Natural killer cell treated with Interleukin-12 subunit alpha and Interleukin-12 subunit beta and Interleukin-15 and Interleukin-18, amount 100 ng/mL, for 72 hours (primary cell): ENCODE results near the gene MAP3K4. TPM values are rescaled to one million over a fixed set of nuclear protein-coding genes. Genes with fewer than 3 reads are reported as not detected.
"Not testable (repeated sequence)": the region's sequence is repeated elsewhere in the genome, so short reads cannot be mapped to it uniquely, and the experiment has no call there.

Source experiments
- ATAC-seq, 2 donors: fragments of 150-1000 bp; cut with Tn5 transposase in 1 of 2; sonication (Bioruptor Pico), chemical (Tn5 transposase) in 1 of 2; 2 replicates each; pipeline ENCODE4 v1.10.0; 2021
- DNase-seq: peaks from one replicate; pipeline ENCODE4 v3.0.0; 2022; ENCODE audit warnings: low spot score
- H3K27ac Mint-ChIP-seq, 2 donors: 1 replicate in 1 of 2; 2 replicates in 1 of 2; pipeline ENCODE4 v1.8.0; 2022; ENCODE audit warnings: mixed read lengths in 2 of 2, mild to moderate bottlenecking in 1 of 2, moderate library complexity in 1 of 2
- H3K27me3 Mint-ChIP-seq, 2 donors: 1 replicate in 1 of 2; 2 replicates in 1 of 2; pipeline ENCODE4 v1.8.0; 2022; ENCODE audit warnings: mixed read lengths in 2 of 2
- H3K36me3 Mint-ChIP-seq: one replicate; pipeline ENCODE4 v1.8.0; 2022; ENCODE audit warnings: mixed read lengths
- H3K4me1 Mint-ChIP-seq, 2 donors: 1 replicate in 1 of 2; 2 replicates in 1 of 2; pipeline ENCODE4 v1.8.0; 2022; ENCODE audit warnings: low read depth in 2 of 2, mixed read lengths in 2 of 2, mild to moderate bottlenecking in 1 of 2
- H3K4me3 Mint-ChIP-seq: one replicate; pipeline ENCODE4 v1.8.0; 2022; ENCODE audit warnings: mixed read lengths
- H3K9me3 Mint-ChIP-seq: 2 replicates; pipeline ENCODE4 v1.8.0; 2022; ENCODE audit warnings: mixed read lengths
- total RNA-seq, 2 donors: library from RNA; stranded (reverse); gene quantifications; one replicate each; pipeline ENCODE4 v1.2.3, GENCODE V29; 2022

MAP3K4 gene
- total RNA-seq, 2 donors from 2014 or later: 39.4 to 67.6 TPM

DNA sequence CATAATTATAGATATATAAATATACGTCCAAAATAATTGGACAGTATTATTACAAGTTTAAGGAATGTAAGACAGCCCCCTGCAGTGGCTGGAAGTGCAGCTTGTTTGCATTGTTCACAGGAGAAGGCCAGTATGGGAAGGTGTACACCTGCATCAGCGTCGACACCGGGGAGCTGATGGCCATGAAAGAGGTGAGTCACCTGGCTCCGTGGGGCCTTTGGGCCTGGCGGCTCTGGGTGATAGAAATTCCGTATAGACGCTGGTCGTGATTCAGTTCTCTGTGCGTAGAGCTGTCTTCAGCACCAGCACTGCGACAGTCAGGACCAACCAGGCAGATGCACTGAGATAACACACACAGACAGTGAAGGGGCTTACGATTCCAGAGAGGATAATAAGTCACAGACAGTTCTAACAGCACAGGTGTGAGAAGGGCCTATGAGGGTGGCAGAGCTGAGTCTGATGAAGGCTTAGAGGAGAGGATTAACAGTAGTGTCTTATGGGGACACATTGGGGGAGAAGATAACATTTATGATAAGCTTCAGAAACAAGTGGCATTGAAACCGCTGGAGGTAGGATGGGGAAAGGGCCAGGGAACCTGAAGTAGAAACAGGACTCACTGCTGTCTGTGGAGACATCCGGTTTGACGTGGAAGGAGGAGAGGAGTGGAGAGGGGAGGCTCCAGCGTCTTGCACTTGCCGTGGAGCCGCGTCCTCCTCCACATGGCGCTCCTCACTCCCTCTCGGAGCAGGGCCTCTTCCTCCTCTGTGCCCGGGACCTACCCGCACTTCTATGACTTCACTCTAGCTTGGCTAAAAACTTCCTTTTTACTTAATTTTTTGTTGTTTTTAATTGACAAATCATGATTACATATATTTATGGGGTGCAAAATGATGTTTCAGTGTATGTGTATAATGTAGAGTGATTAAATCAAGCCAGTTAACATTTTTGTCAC lies 116.5 kb downstream of the MAP3K4 start:
- Mint-ChIP-seq H3K9me3 (no peaks in the 10 kb centered on the region), H3K4me3 (no peak overlapping the region), H3K36me3 (peaks cover 23% of the 10 kb centered on the region), H3K4me1 (no peaks in the 10 kb centered on the region), H3K27me3 (no peaks in the 10 kb centered on the region), H3K27ac (no peak overlapping the region)
- ATAC-seq (no peak), DNase-seq (no peak)

DNA sequence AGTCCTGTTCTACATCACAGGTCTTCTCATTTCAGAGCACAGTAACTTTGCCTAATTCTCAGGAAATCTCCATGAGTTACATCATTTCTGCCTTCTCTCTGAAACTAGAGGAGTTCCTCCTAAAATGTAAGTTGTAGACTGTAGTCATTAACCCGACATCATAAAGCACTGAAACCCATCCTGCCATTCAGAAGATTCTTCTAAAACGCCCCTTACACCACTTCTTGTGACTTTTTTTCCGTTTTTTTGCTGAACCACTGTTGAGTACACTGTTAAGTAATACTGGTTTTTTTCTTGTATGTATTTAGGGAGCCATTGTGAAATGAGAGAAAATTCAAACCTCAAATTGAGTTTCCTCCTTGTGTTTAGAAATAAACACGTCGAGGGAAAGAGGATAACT lies 117.3 kb downstream of the MAP3K4 start:
- Mint-ChIP-seq H3K9me3 (no peaks in the 10 kb centered on the region), H3K27me3 (no peaks in the 10 kb centered on the region), H3K27ac (no peak overlapping the region), H3K36me3 (peaks cover 22% of the 10 kb centered on the region), H3K4me1 (no peaks in the 10 kb centered on the region), H3K4me3 (no peak overlapping the region)
- ATAC-seq: no peak
- no peak for DNase-seq

DNA sequence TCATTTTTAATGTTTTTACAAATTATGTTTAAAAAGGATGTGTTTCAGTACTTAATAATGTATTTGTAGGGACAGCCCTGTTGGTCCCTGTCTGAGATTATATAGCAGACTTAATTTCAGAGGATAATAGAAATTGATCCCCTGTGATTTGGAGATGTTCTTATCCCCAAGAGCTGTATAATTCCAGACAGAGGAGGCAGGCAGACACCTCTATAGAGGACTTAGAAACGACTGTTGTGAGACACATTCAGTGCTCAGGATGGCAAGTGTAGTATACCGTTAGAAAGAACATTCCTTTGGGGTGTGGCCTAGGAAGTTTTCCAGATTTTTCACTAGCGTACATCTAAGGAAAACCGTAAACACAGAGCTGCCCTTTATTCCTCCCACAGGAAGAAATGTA lies 117.8 kb downstream of the MAP3K4 start:
- Mint-ChIP-seq H3K4me1 (no peaks in the 10 kb centered on the region), H3K27ac (no peak overlapping the region), H3K9me3 (no peaks in the 10 kb centered on the region), H3K36me3 (peaks cover 22% of the 10 kb centered on the region), H3K27me3 (no peaks in the 10 kb centered on the region), H3K4me3 (no peak overlapping the region)
- no peak for ATAC-seq
- no peak for DNase-seq

DNA sequence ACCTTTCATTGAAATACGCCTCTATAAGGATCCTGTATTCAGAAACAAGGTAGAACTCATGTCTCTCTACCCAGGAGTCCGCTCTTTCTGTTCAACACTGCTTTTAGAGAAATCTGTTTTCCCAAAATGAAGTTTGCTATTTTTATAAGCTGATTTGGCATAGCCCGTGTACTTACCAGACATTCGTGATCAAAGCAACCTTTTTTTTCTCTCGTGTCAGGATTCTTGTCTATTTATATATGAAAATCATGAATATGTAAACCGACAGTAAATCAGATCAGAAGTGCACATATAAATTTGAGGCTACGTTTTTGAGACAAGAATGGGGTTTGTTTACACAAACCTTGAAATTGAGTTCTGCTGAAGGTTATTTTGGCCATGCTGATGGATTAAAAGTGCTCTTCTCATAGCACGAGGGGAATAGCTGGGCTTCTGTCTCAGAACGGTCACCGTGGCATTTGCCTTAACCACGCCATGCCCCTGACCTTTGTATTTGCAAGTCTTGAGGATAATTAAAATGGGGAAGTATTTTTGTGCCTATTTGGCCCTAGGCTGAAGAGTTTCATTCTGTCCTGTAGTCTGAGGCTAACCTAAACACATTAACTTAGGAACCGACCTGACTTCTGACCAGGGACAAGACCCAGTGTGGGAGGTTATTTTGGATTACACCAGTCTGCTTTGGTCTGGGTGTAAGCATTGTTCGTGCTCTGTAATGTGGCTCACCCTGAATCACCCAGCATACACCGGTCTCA lies 118.6 kb downstream of the MAP3K4 start:
- Mint-ChIP-seq H3K4me3 (no peak overlapping the region), H3K36me3 (peaks cover 23% of the 10 kb centered on the region), H3K9me3 (no peaks in the 10 kb centered on the region), H3K27me3 (no peaks in the 10 kb centered on the region), H3K27ac (no peak overlapping the region), H3K4me1 (peaks cover 0 to 1% of the 10 kb centered on the region in 2 donors)
- DNase-seq (no peak), ATAC-seq (no peak)

DNA sequence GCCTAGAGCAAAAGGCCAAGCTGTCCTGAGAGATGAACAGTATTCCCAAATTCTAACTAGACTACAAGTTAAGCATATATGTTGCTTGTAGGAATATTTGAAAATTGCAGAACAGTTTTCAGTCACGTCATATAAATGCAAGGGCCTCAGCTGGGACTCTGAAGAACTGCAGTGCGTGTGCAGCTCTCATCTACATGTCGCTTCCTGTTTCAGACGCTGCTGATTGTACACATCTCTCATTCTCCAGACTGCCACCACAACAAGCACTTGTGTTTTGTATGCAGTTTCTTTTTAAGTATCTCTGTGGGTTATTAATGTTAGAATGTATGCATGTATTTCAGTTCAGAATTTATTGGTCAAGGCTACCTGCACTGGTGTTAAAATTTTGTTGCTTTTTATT lies 119.7 kb downstream of the MAP3K4 start:
- H3K36me3 Mint-ChIP-seq: peaks cover 22% of the 10 kb centered on the region
- no peak for DNase-seq

DNA sequence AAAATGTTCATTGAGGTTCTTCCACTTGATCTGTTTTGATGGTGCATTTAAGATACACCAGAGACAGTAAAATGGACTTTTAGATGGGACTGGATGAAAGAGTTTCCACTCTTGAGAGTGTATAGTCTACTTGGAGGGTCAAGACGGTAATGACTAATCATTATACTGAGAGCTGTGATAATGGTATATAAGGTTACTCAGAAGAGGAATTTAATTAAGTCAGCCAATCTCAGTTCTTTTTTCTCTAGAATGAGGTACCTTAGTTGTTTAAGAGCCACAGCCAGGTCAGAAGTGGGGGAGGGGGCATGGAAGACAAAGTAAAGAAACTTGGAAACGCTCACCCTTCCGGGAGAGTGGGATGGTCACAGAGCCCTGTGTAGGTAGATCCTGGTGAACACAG lies 123.9 kb downstream of the MAP3K4 start:
- Mint-ChIP-seq H3K9me3 (peaks cover 4% of the 10 kb centered on the region), H3K4me3 (no peak overlapping the region), H3K4me1 (peaks cover 0 to 7% of the 10 kb centered on the region in 2 donors), H3K36me3 (peaks cover 31% of the 10 kb centered on the region), H3K27ac (peak overlapping the region; percentile 19 to 53), H3K27me3 (no peaks in the 10 kb centered on the region)
- ATAC-seq: no peak
- no peak for DNase-seq

More for the DNA sequence above, 119.7 kb downstream of the MAP3K4 start:
- ATAC-seq: no peak
- Mint-ChIP-seq H3K4me1 (peaks cover 0 to 7% of the 10 kb centered on the region in 2 donors), H3K27ac (no peak overlapping the region), H3K9me3 (no peaks in the 10 kb centered on the region), H3K27me3 (no peaks in the 10 kb centered on the region), H3K4me3 (no peak overlapping the region)

DNA sequence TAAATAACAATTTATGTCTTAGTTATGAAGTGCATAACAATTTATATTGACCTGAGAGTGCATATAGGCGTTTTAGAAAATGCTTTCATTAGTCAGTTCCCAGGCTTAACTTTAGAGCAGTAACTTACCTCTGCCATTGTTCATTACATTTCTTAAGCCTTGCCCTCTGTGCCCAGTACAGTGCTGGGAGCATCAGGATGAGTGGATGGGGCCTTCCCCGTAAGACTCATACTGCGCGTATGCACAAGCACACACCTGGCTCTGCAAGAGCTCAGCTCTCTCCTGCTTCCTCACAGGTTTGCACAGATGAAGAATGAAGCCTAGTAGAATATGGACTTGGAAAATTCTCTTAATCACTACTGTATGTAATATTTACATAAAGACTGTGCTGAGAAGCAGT lies 125.0 kb downstream of the MAP3K4 start:
- no peak for DNase-seq
- Mint-ChIP-seq H3K4me1 (peaks cover 0 to 7% of the 10 kb centered on the region in 2 donors), H3K4me3 (no peak overlapping the region), H3K27me3 (no peaks in the 10 kb centered on the region), H3K27ac (no peak overlapping the region), H3K36me3 (peaks cover 37% of the 10 kb centered on the region), H3K9me3 (peaks cover 8% of the 10 kb centered on the region)
- no peak for ATAC-seq

DNA sequence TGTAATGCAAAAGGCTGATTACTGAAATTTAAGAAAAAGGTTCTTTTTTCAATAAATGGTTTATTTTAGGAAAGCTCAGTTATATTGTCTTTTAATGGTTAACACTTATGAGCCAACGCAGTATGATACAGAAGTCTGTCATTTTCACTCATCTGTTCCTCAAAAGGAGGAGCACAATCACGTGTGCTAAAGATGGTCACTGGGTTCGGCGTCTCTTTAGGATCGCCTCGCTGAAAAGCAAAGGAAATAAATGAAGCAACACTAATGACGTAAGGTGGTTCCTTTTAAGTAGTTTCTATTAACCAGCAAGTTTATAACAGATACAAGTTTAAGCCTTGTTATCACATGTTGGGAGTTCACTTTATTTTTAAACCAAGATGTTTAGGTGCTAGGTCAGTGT lies 125.7 kb downstream of the MAP3K4 start:
- Mint-ChIP-seq H3K27ac (no peak overlapping the region), H3K4me1 (peaks cover 0 to 7% of the 10 kb centered on the region in 2 donors), H3K4me3 (no peak overlapping the region), H3K9me3 (peaks cover 8% of the 10 kb centered on the region), H3K27me3 (no peaks in the 10 kb centered on the region), H3K36me3 (peaks cover 44% of the 10 kb centered on the region)
- DNase-seq: no peak
- no peak for ATAC-seq

DNA sequence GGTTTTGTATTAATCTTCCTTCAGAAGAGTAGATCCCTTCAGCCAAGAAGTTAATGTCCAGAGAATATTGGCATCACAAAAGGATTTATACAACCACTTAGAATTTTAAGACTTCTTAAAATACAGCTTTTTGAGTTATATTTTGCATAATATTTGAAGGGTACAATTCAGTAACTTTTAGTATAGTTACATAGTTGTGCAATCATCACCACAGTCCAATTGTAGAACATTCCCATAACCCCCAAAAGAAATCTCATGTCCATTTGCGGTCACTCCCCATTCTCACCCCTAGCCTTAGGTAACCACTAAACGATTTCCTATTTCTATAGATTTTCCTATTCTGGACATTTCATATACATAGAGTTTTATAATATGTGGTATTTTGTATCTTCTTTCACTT lies 126.4 kb downstream of the MAP3K4 start:
- DNase-seq: no peak
- peaks cover 8% of the 10 kb centered on the region for H3K9me3 Mint-ChIP-seq
- peaks cover 0 to 7% of the 10 kb centered on the region in 2 donors for H3K4me1 Mint-ChIP-seq
- no peaks in the 10 kb centered on the region for H3K27me3 Mint-ChIP-seq
- H3K36me3 Mint-ChIP-seq: peaks cover 45% of the 10 kb centered on the region
- no peak for ATAC-seq
- H3K4me3 Mint-ChIP-seq: no peak overlapping the region
- no peak overlapping the region for H3K27ac Mint-ChIP-seq

DNA sequence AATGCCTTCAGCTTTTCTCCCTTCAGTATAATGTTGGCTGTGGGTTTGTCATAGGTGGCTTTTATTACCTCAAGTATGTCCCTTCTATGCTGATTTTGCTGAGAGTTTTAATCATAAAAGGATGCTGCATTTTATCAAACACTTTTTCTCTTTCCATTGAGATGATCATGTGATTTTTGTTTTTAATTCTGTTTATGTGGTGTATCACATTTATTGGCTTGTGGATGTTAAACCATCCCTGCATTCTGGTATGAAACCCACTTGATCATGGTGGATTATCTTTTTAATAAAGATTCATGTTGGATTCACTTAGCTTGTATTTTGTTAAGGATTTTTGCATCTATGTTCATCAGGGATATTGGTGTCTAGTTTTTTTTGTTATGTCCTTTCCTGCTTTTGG lies 131.8 kb downstream of the MAP3K4 start:
- DNase-seq, H3K4me1 Mint-ChIP-seq, H3K27ac Mint-ChIP-seq, H3K4me3 Mint-ChIP-seq, ATAC-seq, H3K27me3 Mint-ChIP-seq: not testable (repeated sequence)
- peaks cover 66% of the 10 kb centered on the region for H3K36me3 Mint-ChIP-seq
- peaks cover 17% of the 10 kb centered on the region for H3K9me3 Mint-ChIP-seq

DNA sequence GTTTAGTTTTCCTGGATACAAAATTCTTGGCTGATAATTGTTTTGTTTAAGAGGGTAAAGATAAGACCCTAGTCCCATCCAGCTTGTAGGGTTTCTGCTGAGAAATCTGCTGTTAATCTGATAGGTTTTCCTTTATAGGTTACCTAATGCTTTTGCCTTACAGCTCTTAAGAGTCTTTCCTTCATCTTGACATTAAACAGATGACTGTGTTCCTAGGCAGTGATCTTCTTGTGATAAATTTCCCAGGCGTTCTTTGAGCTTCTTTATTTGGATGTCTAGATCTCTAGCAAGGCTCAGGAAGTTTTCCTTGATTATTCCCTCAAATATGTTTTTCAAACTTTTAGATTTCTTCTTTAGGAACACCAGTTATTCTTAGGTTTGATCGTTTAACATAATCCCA lies 134.0 kb downstream of the MAP3K4 start:
- Mint-ChIP-seq H3K27me3 (no peaks in the 10 kb centered on the region), H3K9me3 (peaks cover 12% of the 10 kb centered on the region), H3K27ac (no peak overlapping the region), H3K36me3 (peaks cover 58% of the 10 kb centered on the region), H3K4me3 (no peak overlapping the region), H3K4me1 (peaks cover 9 to 13% of the 10 kb centered on the region in 2 donors)
- ATAC-seq (no peak), DNase-seq (no peak)

DNA sequence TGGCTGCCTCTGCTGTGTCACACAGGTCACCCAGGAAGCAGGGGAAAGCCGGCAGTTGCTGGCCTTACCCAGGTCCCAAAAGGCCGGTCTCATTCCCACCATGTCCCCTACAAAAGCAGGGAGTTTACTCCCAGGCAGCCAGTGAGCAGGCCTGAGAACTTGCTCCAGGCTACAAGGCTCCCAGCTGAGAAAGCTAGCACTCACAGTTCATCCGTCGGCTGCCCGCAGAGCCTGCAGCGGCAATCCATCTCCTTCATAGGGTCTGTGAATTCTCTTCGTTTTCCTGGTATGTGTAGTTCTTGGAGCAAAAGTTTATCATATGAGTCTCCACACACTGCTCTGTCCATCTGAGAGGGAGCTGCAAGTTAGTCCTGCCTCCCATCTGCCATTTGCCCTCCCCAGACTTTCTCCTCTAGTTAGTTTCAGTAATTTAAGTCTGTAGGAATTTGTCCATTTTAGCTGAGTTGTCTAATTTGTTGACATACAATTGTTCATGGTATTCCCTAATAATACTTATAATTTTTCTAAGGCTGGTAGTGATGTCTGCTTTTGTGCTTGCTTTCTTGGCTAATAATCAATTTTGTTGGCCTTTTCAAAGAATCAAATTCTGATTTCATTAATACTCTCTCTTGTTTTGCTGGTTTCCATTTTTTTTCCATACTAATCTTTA lies 135.6 kb downstream of the MAP3K4 start:
- peaks cover 9% of the 10 kb centered on the region for H3K9me3 Mint-ChIP-seq
- H3K36me3 Mint-ChIP-seq: peaks cover 47% of the 10 kb centered on the region
- no peaks in the 10 kb centered on the region for H3K27me3 Mint-ChIP-seq
- peaks cover 9 to 13% of the 10 kb centered on the region in 2 donors for H3K4me1 Mint-ChIP-seq
- H3K4me3 Mint-ChIP-seq: no peak overlapping the region
- DNase-seq (no peak), ATAC-seq (no peak)
- no peak overlapping the region for H3K27ac Mint-ChIP-seq

DNA sequence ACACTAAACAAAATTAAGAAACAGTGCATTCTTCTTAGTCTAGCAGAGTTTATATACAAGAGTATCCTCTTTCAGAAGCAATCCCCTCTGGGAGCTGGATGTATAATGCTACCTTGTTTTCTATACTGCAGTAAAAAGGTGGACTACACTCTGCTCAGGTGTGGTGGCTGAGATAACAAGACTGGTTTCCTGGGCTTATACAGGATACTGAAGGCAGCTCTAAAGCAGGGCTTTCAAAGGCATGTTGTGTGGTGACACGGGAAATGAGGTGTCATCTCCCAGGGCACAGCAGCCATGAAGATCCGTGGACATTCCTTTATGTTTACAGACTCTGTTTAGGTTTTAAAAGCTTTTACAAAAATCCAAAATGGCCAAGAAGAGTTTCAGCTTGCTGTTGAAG lies 136.7 kb downstream of the MAP3K4 start:
- no peak for DNase-seq
- H3K36me3 Mint-ChIP-seq: peaks cover 37% of the 10 kb centered on the region
- ATAC-seq: no peak
- peaks cover 9% of the 10 kb centered on the region for H3K9me3 Mint-ChIP-seq
- H3K4me3 Mint-ChIP-seq: no peak overlapping the region
- H3K27me3 Mint-ChIP-seq: no peaks in the 10 kb centered on the region
- peak overlapping the region in 1 of 2 donors; percentile 45 for H3K27ac Mint-ChIP-seq
- peaks cover 9 to 13% of the 10 kb centered on the region in 2 donors for H3K4me1 Mint-ChIP-seq
